Pancreas (tissue), 10 donors: ENCODE measurements around the gene AURKA. TPM values are rescaled to one million over a fixed set of nuclear protein-coding genes. Genes with fewer than 3 reads are reported as not detected.
"Not testable (repeated sequence)": the region's sequence is repeated elsewhere in the genome, so short reads cannot be mapped to it uniquely, and the experiment has no call there.

ENCODE experiments used
- ATAC-seq, 4 donors: fragments of 200-7000 bp; cut with Tn5 transposase; one replicate each; pipeline versions ENCODE4 v1.8.0 to v1.9.1; 2020; ENCODE audit warnings: mild to moderate bottlenecking in 4 of 4, moderate library complexity in 4 of 4
- DNase-seq, 6 donors: peaks; one replicate each; pipeline ENCODE4 v3.0.0-alpha.2; 2020
- FAIRE-seq: peaks from 2 replicates; lab custom pipeline; 2012; peaks lifted over from hg19 to GRCh38; lab: Jason Lieb, UNC
- H3K27ac ChIP-seq, 4 donors: fragments of 200-600 bp; sonication (generic); 1 replicate in 3 of 4; 2 replicates in 1 of 4; pipeline versions ENCODE4 v1.5.0 to v1.8.0; 2020
- H3K27me3 ChIP-seq, 4 donors: fragments of 200-600 bp; one replicate each; pipeline ENCODE4 v1.8.0; 2021
- H3K36me3 ChIP-seq, 3 donors: fragments of 200-600 bp; sonication (generic) in 1 of 3; one replicate each; pipeline versions ENCODE4 v1.5.0 to v1.8.0; 2020 to 2021
- H3K4me1 ChIP-seq, 3 donors: fragments of 200-600 bp; one replicate each; pipeline ENCODE4 v1.8.0; 2021
- H3K4me3 ChIP-seq, 4 donors: fragments of 200-600 bp; sonication (generic) in 2 of 4; one replicate each; pipeline versions ENCODE4 v1.5.0 to v1.8.0; 2020 to 2021
- H3K9me3 ChIP-seq, 4 donors: fragments of 200-600 bp; one replicate each; pipeline ENCODE4 v1.8.0; 2021
- CTCF ChIP-seq, 4 donors: fragments of 200-600 bp; sonication (generic) in 3 of 4; IDR thresholded peaks; one replicate each; pipeline versions ENCODE4 v1.5.0 to v1.8.0; 2021; ENCODE audit warnings: antibody characterized with exemption in 4 of 4
- WGBS, 2 donors: extraction: QIAGEN DNeasy Blood & Tissue Kit; methylation state at CpG; one replicate each; pipeline ENCODE4 v1.1.7; 2013; 5-methylcytosine and 5-hydroxymethylcytosine counted together
- intact Hi-C, 3 donors: fragments of 100-400 bp; cut with DNase I; formaldehyde crosslinking; loops; one replicate each; pipeline versions ENCODE4 v1.11.1 to v1.14.2; 2022
- polyA plus RNA-seq, 2 donors: library from polyadenylated mRNA; stranded (reverse); fragments of 200-250 nt; gene quantifications; one replicate each; pipeline ENCODE4 v1.2.3, GENCODE V29; 2013
- total RNA-seq, 6 donors: library from RNA; stranded (reverse); fragmentation: NEBNext Ultra II Directional in 4 of 6; extraction: Animal tissue kit (Norgen Biotek cat#: 25700) in 4 of 6; gene quantifications; one replicate each; pipeline versions ENCODE4 v1.2.1 to v1.2.4, GENCODE V29; 2021 to 2023
- donor health status: healthy with polysubstance abuse.
- donor health status: DM: no; HTN: no; CAD: no; lungs with moderate emphysema.
- donor health status: DM: no; HTN: no; CAD: no.
- donor health status: control.
- donor health status: control.
- donor health status: Bipolar disorder and iron deficiency.
- donor health status: DM: yes; HTN: yes; CAD: no.
- donor health status: DM: no; HTN: no; CAD: no.
- donor health status: DM: no; HTN: no; CAD: no.
- donor health status: DM: yes; HTN: yes; CAD: no.

The AURKA gene
- total and polyA plus RNA-seq, 8 donors = 0.51 to 1.9 (median 0.91) TPM

GRCh38 chr20:56347628-56348304 lies 44.2 kb downstream of the AURKA start:
- intact Hi-C loops = no loop called here
- WGBS, 2 donors = 72% methylated on average over 13 of the region's 13 CpGs
- TF ChIP-seq CTCF (IDR thresholded peaks at IDR 0.05) = no peak
- peak in 1 of 4 donors; percentile 28 for ATAC-seq
- no peak for DNase-seq
- Histone ChIP-seq H3K27me3 (peaks cover 0 to 5% (median 0%) of the 10 kb centered on the region in 4 donors), H3K27ac (peak overlapping the region in 3 of 4 donors; percentile 30 to 64 (median 38)), H3K4me1 (peaks cover 6 to 19% (median 13%) of the 10 kb centered on the region in 3 donors), H3K4me3 (no peak overlapping the region), H3K9me3 (no peaks in the 10 kb centered on the region), H3K36me3 (no peaks in the 10 kb centered on the region)
- no peak for FAIRE-seq

DNA sequence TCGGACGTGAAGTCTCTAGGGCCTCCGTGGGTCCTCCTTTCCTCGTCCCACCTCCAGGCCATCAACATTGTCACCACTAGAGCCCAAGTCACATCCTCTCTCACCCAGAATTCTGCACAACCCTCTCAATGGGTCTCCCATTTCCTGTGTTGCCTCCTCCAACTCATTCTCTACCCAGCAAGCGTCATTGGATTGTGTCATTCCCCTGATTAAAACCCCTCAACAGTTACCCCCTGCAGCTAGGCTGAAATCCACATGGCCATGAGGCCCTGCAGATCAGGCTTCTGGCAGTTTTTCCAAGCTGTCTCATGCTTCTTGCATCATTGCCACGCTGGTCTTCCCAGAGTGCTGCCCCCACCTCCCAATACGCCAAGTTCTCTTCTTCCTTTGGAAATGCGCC lies 46.1 kb downstream of the AURKA start:
- peaks cover 0 to 5% (median 0%) of the 10 kb centered on the region in 4 donors for H3K27me3 ChIP-seq
- intact Hi-C loops = no loop called here
- ATAC-seq = no peak

DNA sequence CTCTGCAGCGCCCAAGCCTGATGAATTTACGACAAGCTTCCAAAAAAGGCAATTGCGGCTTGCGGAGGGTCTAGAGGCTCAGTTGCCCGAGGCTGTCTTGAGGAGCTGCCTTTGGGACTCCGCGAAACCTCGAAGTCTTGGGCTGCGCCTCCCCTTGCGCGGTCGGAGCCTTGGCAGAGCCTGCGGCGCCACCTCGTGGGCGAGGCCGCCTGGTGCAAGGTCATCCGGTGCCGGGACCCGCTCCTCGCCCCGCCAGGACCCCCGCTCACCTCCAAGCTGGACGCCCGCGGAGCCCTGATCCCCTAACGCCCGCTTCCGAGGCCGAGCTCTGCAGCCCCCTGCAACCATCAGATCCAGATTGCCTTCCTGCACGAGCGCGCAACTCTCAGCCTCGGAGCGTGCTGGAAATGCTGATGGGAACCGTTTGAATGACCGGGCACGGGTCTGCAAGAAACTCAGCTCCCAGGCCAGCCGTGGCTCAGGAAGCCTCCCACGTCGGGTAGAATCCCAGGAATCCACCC lies 48.1 kb downstream of the AURKA start:
- FAIRE-seq = no peak

More for the DNA sequence above, 46.1 kb downstream of the AURKA start:
- Histone ChIP-seq H3K9me3 (no peaks in the 10 kb centered on the region), H3K36me3 (no peaks in the 10 kb centered on the region), H3K4me1 (peaks cover 6 to 19% (median 13%) of the 10 kb centered on the region in 3 donors), H3K4me3 (no peak overlapping the region), H3K27ac (no peak overlapping the region)
- TF ChIP-seq CTCF (IDR thresholded peaks at IDR 0.05) = no peak
- WGBS, 2 donors = 87 to 90% methylated on average over 8 of the region's 8 CpGs
- DNase-seq (no peak), FAIRE-seq (no peak)

GRCh38 chr20:56342783-56343182 lies 49.2 kb downstream of the AURKA start:
- Histone ChIP-seq H3K27ac (no peak overlapping the region), H3K4me1 (peaks cover 0 to 7% (median 3%) of the 10 kb centered on the region in 3 donors), H3K27me3 (peaks cover 0 to 8% (median 0%) of the 10 kb centered on the region in 4 donors), H3K9me3 (no peaks in the 10 kb centered on the region), H3K36me3 (no peaks in the 10 kb centered on the region), H3K4me3 (no peak overlapping the region)
- intact Hi-C loops = no loop called here
- TF ChIP-seq CTCF (IDR thresholded peaks at IDR 0.05) = no peak
- WGBS, 2 donors = 76 to 85% methylated on average over 3 of the region's 3 CpGs
- DNase-seq = no peak
- no peak for ATAC-seq
- FAIRE-seq = no peak

More for the DNA sequence above, 48.1 kb downstream of the AURKA start:
- Histone ChIP-seq H3K4me3 (peak overlapping the region in 1 of 4 donors; percentile 26), H3K9me3 (no peaks in the 10 kb centered on the region), H3K27me3 (peaks cover 0 to 5% (median 0%) of the 10 kb centered on the region in 4 donors), H3K36me3 (no peaks in the 10 kb centered on the region), H3K4me1 (peaks cover 6 to 17% (median 12%) of the 10 kb centered on the region in 3 donors), H3K27ac (no peak overlapping the region)
- intact Hi-C loops = no loop called here
- peak; percentile 34 to 67 (median 56) for TF ChIP-seq CTCF (IDR thresholded peaks at IDR 0.05)
- peak in 5 of 6 donors; percentile 18 to 86 (median 55) for DNase-seq
- 2 to 3% methylated on average over 41 of the region's 41 CpGs for WGBS, 2 donors
- peak; percentile 55 to 88 (median 83) for ATAC-seq

GRCh38 chr20:56336709-56337108 lies 55.3 kb downstream of the AURKA start:
- H3K36me3 ChIP-seq, ATAC-seq, intact Hi-C loops, DNase-seq, FAIRE-seq, H3K27ac ChIP-seq, H3K4me3 ChIP-seq, H3K4me1 ChIP-seq, H3K27me3 ChIP-seq, H3K9me3 ChIP-seq: not testable (repeated sequence)
- WGBS, 2 donors = 49 to 63% methylated on average over 8 of the region's 8 CpGs
